BLaER1 (cell line): ENCODE measurements around the gene PPFIA3.
"Not testable (repeated sequence)": the region's sequence is repeated elsewhere in the genome, so short reads cannot be mapped to it uniquely, and the experiment has no call there.

ENCODE experiments used
- H3K27ac ChIP-seq: shearing (Covaris generic); formaldehyde crosslinking; 2 replicates; pipeline ENCODE4 v1.8.1; 2022
- H3K27me3 ChIP-seq: shearing (Covaris generic); formaldehyde crosslinking; 2 replicates; pipeline ENCODE4 v1.8.1; 2022
- H3K36me3 ChIP-seq: shearing (Covaris generic); formaldehyde crosslinking; 2 replicates; pipeline ENCODE4 v1.8.1; 2022
- H3K4me1 ChIP-seq: shearing (Covaris generic); formaldehyde crosslinking; 2 replicates; pipeline ENCODE4 v1.8.1; 2022
- H3K4me2 ChIP-seq: shearing (Covaris generic); formaldehyde crosslinking; 2 replicates; pipeline ENCODE4 v1.8.1; 2022
- H3K4me3 ChIP-seq: shearing (Covaris generic); formaldehyde crosslinking; 2 replicates; pipeline ENCODE4 v1.8.1; 2022
- H3K9ac ChIP-seq: shearing (Covaris generic); formaldehyde crosslinking; 2 replicates; pipeline ENCODE4 v1.8.1; 2022
- H3K9me3 ChIP-seq: shearing (Covaris generic); formaldehyde crosslinking; 2 replicates; pipeline ENCODE4 v1.8.1; 2022
- H4K20me1 ChIP-seq: shearing (Covaris generic); formaldehyde crosslinking; 2 replicates; pipeline ENCODE4 v1.8.1; 2022
- Cebpa-rat ChIP-seq: shearing (Covaris generic); IDR thresholded peaks from 2 replicates; pipeline ENCODE4 v1.8.1; 2022

Gene PPFIA3

DNA sequence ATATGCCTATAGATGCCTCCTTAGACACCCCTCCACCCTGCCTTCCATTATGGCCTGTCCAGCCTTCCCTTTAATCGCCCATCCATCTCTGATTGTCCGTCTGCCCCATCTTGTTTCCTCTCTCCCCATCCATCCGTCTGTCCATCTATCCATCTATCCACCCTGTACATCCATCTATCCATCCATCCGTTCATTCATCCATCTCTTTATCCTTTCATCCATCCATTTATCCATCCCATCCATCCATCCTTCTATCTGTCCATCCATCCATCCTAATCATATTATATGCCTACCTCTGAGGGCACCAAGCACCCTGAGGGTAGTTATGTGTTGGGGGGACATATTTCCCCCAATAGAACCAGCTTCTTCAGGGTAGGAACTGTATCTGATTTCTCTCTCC is 61.3 kb downstream of the PPFIA3 start:
- peaks cover 24% of the 10 kb centered on the region for H3K4me1 ChIP-seq
- peaks cover 36% of the 10 kb centered on the region for H3K9me3 ChIP-seq
- no peak overlapping the region for H3K27ac ChIP-seq
- TF ChIP-seq Cebpa-rat: no peak
- H3K4me3 ChIP-seq: no peak overlapping the region
- no peaks in the 10 kb centered on the region for H4K20me1 ChIP-seq
- peaks cover 15% of the 10 kb centered on the region; the same call in 1 of the 2 replicates for H3K36me3 ChIP-seq
- H3K4me2 ChIP-seq: no peak overlapping the region
- no peaks in the 10 kb centered on the region for H3K27me3 ChIP-seq
- H3K9ac ChIP-seq: no peak overlapping the region

DNA sequence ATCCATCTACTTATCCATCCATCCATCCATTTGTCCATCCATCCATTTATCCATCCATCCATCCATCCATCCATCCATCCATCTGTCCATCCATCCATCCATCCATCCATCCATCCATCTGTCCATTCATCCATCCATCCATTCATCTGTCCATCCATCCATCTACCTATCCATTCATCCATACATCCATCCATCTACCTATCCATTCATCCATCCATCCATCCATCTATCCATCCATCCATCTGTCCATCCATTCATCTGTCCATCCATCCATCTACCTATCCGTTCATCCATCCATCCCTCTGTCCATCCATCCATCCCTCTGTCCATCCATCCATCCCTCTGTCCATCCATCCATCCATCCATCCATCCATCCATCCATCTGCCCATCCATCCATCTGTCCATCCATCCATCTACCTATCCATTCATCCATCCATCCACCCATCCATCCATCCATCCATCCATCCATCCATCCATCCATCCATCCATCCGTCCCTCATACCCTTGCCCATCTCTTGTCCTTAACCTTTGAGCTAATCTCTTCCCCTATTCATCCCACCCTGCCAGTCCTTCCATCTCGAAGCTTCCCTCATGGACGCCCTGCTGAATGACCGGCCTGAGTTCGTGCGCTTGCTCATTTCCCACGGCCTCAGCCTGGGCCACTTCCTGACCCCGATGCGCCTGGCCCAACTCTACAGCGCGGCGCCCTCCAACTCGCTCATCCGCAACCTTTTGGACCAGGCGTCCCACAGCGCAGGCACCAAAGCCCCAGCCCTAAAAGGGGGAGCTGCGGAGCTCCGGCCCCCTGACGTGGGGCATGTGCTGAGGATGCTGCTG is 62.9 kb downstream of the PPFIA3 start:
- not testable (repeated sequence) for H3K4me3 ChIP-seq, H3K9ac ChIP-seq, H3K27me3 ChIP-seq, H3K27ac ChIP-seq, H3K4me1 ChIP-seq, H3K4me2 ChIP-seq, H4K20me1 ChIP-seq
- Histone ChIP-seq H3K9me3 (peaks cover 36% of the 10 kb centered on the region), H3K36me3 (peaks cover 15% of the 10 kb centered on the region; the same call in 1 of the 2 replicates)

DNA sequence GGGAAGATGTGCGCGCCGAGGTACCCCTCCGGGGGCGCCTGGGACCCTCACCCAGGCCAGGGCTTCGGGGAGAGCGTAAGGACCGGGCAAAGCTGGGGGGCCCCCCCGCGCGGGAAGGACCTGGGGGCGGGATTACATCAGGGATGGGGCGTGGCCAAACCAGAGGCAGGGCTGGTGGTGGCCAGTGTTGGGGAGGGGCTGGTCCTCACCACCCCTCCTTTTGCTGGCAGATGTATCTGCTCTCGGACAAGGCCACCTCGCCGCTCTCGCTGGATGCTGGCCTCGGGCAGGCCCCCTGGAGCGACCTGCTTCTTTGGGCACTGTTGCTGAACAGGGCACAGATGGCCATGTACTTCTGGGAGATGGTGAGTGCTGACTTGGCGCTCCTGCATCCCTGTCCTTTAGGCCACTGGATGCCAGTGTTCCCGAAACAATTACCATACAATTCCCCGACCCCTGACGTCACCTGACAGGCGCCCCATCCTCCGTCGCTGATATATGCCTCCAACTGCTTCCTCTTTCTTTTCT is 63.6 kb downstream of the PPFIA3 start:
- peaks cover 15% of the 10 kb centered on the region; the same call in 1 of the 2 replicates for H3K36me3 ChIP-seq
- H3K4me2 ChIP-seq: no peak overlapping the region

DNA sequence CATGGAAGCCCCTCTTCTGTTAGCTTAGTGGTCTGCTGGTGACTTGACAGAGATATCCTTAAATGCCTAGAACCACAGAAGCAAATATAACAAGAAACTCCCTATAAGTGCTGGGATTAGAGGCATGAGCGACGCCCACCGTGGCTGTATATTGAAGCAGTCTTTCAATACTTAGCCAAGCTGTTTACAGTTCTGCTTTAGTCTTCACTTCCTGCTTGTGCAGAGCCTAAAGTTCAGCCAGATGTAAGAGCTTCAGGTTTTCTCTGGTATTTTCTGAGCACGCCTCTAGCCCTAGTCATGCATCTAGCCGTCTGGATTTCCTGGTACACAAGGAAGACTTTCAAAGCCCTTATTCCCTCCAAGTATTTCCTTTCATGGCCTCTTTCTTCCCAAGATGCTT is 66.8 kb downstream of the PPFIA3 start:
- Histone ChIP-seq H3K9ac (no peak overlapping the region), H3K27me3 (no peaks in the 10 kb centered on the region), H3K4me3 (no peak overlapping the region), H3K4me1 (peaks cover 12% of the 10 kb centered on the region), H3K27ac (no peak overlapping the region), H3K4me2 (no peak overlapping the region), H3K36me3 (peaks cover 24% of the 10 kb centered on the region; the same call in 1 of the 2 replicates), H3K9me3 (peaks cover 42% of the 10 kb centered on the region), H4K20me1 (no peaks in the 10 kb centered on the region)
- no peak for TF ChIP-seq Cebpa-rat

More for the DNA sequence above, 63.6 kb downstream of the PPFIA3 start:
- Histone ChIP-seq H3K9me3 (peaks cover 36% of the 10 kb centered on the region), H3K27me3 (no peaks in the 10 kb centered on the region), H3K4me3 (no peak overlapping the region), H3K9ac (no peak overlapping the region), H3K4me1 (peaks cover 2% of the 10 kb centered on the region), H4K20me1 (no peaks in the 10 kb centered on the region), H3K27ac (no peak overlapping the region)
- TF ChIP-seq Cebpa-rat: no peak

DNA sequence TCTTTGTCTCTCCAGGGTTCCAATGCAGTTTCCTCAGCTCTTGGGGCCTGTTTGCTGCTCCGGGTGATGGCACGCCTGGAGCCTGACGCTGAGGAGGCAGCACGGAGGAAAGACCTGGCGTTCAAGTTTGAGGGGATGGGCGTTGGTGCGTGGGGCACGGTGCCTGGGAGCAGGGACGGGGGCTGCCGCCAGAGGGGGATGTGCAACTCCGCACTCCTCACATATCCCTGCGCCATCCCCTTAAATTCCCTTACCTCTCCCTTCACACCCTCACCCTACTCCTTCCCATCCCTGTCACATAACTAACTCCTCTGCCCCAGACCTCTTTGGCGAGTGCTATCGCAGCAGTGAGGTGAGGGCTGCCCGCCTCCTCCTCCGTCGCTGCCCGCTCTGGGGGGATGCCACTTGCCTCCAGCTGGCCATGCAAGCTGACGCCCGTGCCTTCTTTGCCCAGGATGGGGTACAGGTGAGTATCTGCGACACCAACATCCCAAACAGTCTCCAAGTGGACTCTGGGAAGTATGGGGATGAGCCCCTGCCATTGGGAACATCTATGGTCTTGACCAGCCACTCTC is 69.4 kb downstream of the PPFIA3 start:
- Histone ChIP-seq H3K9ac (no peak overlapping the region), H3K27ac (no peak overlapping the region), H3K36me3 (peaks cover 21% of the 10 kb centered on the region; the same call in 1 of the 2 replicates), H3K4me3 (no peak overlapping the region), H3K4me1 (peaks cover 12% of the 10 kb centered on the region), H3K4me2 (no peak overlapping the region), H4K20me1 (no peaks in the 10 kb centered on the region), H3K9me3 (peaks cover 25% of the 10 kb centered on the region), H3K27me3 (no peaks in the 10 kb centered on the region)
- no peak for TF ChIP-seq Cebpa-rat

DNA sequence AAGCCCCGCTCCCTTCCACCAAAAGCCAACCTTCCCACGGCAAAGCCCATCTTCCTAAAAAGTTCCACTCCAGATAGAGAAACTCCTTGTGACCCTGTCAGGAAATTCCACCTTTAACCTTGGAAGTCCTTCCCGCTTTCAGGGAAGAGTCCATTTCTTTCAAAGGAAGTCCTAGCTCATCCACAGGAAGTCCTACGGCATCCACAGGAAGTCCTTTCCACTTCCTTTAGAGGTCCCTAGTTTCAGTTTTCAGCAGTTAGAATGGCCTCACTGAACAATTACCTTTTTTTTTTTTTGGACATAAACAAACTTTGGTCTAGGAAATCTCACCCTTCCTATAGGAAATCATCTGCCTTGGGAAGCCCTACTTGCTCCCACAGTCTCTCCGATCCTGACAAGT is 69.9 kb downstream of the PPFIA3 start:
- Histone ChIP-seq H3K27ac (no peak overlapping the region), H3K9me3 (peaks cover 20% of the 10 kb centered on the region; the same call in 1 of the 2 replicates), H3K4me3 (no peak overlapping the region), H3K36me3 (peaks cover 21% of the 10 kb centered on the region; the same call in 1 of the 2 replicates), H3K4me2 (peak overlapping the region; percentile 46), H3K4me1 (peaks cover 12% of the 10 kb centered on the region), H3K9ac (no peak overlapping the region), H4K20me1 (no peaks in the 10 kb centered on the region), H3K27me3 (no peaks in the 10 kb centered on the region)
- TF ChIP-seq Cebpa-rat: no peak

DNA sequence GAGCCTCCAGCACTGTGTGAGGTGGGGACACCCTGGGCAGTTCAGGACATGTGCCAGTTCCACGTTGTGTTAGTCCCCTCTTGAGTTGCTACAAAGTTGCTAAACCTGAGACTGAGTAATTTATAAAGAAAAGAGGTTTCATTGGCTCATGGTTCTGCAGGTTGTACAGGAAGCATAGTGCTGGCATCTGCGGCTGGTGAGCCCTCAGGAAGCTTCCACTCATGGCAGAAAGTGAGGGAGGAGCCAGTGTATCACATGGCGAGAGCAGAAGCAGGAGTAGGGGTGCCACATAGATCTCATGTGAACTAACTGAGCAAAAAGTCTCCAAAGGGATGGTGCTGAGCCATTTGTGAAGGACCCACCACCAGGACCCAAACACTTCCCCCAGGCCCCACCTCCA is 71.4 kb downstream of the PPFIA3 start:
- H4K20me1 ChIP-seq: no peaks in the 10 kb centered on the region
- no peaks in the 10 kb centered on the region for H3K27me3 ChIP-seq
- H3K9ac ChIP-seq: no peak overlapping the region
- H3K36me3 ChIP-seq: peaks cover 16% of the 10 kb centered on the region; the same call in 1 of the 2 replicates
- peaks cover 22% of the 10 kb centered on the region for H3K4me1 ChIP-seq
- TF ChIP-seq Cebpa-rat: no peak
- H3K4me2 ChIP-seq: no peak overlapping the region
- no peak overlapping the region for H3K27ac ChIP-seq
- no peak overlapping the region for H3K4me3 ChIP-seq
- H3K9me3 ChIP-seq: peaks cover 5% of the 10 kb centered on the region; the same call in 1 of the 2 replicates

DNA sequence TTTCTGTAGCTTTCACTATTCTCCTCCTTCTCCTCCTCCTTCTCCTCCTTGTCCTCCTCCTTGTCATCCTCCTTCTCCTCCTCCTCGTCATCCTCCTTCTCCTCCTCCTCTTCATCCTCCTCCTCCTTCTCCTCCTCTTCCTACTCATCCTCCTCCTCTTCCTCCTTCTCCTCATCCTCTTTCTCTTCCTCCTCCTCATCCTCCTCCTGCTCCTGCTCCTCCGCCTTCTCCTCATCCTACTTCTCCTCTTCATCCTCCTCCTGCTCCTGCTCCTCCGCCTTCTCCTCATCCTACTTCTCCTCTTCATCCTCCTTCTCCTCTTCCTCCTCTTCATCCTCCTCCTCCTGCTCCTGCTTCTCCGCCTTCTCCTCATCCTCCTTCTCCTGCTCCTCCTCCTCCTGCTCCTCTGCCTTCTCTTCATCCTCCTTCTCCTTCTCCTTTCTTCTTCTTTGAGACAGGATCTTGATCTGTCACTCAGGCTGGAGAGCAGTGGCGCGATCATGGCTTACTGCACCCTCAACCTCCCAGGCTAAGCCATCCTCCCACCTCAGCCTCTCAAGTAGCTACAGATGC is 74.6 kb downstream of the PPFIA3 start:
- H3K4me3 ChIP-seq: no peak overlapping the region
- no peak for TF ChIP-seq Cebpa-rat
- no peak overlapping the region for H3K9ac ChIP-seq
- no peak overlapping the region for H3K27ac ChIP-seq
- peaks cover 52% of the 10 kb centered on the region for H3K4me1 ChIP-seq
- H3K36me3 ChIP-seq: peaks cover 16% of the 10 kb centered on the region; the same call in 1 of the 2 replicates
- H3K27me3 ChIP-seq: no peaks in the 10 kb centered on the region
- 0 out of 2 replicates have a peak, but pooled peaks cover 5% of the 10 kb centered on the region for H3K9me3 ChIP-seq
- H4K20me1 ChIP-seq: no peaks in the 10 kb centered on the region
- H3K4me2 ChIP-seq: no peak overlapping the region

DNA sequence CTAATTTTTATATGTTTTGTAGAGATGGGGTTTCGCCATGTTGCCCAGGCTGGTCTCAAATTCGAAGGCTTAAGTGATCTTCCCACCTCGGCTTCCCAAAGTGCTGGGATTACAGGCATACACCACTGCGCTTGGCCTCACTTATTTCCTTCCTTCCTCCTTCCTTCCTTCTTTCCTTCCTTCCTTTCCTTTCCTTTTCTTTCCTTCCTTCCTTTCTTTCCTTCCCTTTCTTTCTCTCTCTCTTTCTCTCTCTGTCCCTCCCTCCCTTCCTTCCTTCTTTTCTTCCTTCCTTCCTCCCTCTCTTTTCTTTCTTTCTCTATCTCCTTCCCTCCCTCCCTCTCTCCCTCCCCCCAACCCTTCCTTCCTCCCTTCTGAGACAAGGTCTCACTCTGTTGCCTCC is 75.1 kb downstream of the PPFIA3 start:
- H3K27me3 ChIP-seq: no peaks in the 10 kb centered on the region
- 0 out of 2 replicates have a peak, but pooled peaks cover 5% of the 10 kb centered on the region for H3K9me3 ChIP-seq
- H3K36me3 ChIP-seq: peaks cover 16% of the 10 kb centered on the region; the same call in 1 of the 2 replicates
- H3K4me2 ChIP-seq: 0 out of 2 replicates have a peak overlapping the region, but pooled peaks have one; percentile 42
- H3K9ac ChIP-seq: no peak overlapping the region
- H3K4me3 ChIP-seq: no peak overlapping the region
- H3K4me1 ChIP-seq: peaks cover 52% of the 10 kb centered on the region
- H3K27ac ChIP-seq: no peak overlapping the region
- no peaks in the 10 kb centered on the region for H4K20me1 ChIP-seq
- TF ChIP-seq Cebpa-rat: no peak
